Lower leg skin (tissue), 4 donors: ENCODE measurements around the gene C2orf92. TPM values are rescaled to one million over a fixed set of nuclear protein-coding genes. Genes with fewer than 3 reads are reported as not detected.

Source experiments
- DNase-seq, 2 donors: peaks; one replicate each; pipeline ENCODE4 v3.0.0-alpha.2; 2019; ENCODE audit warnings: low spot score in 2 of 2
- H3K4me3 ChIP-seq: fragments of 200-600 bp; sonication (generic); 2 replicates; pipeline ENCODE4 v1.5.1; 2017; ENCODE audit warnings: mild to moderate bottlenecking, low read depth; ENCODE audit not compliant: poor library complexity, severe bottlenecking
- CTCF ChIP-seq, 3 donors: fragments of 450-650 bp; IDR thresholded peaks; one replicate each; pipeline ENCODE4 v1.5.1; 2016; ENCODE audit warnings: antibody characterized with exemption in 3 of 3, mild to moderate bottlenecking in 3 of 3, moderate library complexity in 2 of 3
- POLR2A ChIP-seq, 2 donors: fragments of 450-650 bp; IDR thresholded peaks; one replicate each; pipeline ENCODE4 v1.6.1; 2016 to 2017; ENCODE audit warnings: antibody characterized with exemption in 2 of 2, mild to moderate bottlenecking in 1 of 2, moderate library complexity in 1 of 2
- WGBS, 2 donors: methylation state at CpG; one replicate each; pipeline ENCODE4 v1.1.5; 2018; 5-methylcytosine and 5-hydroxymethylcytosine counted together
- intact Hi-C: fragments of 100-400 bp; cut with DNase I; formaldehyde crosslinking; loops from one replicate; pipeline ENCODE4 v1.15.0; 2023; ENCODE audit warnings: low total_unique reads
- total RNA-seq, 4 donors: library from RNA; depleted of rRNA; stranded (reverse); fragments of >200 nt; gene quantifications; one replicate each; pipeline ENCODE4 v1.1.0, GENCODE V29; 2016

The C2orf92 gene
- total RNA-seq, 4 donors from 2014 or later: 5.0 to 20.2 (median 13.4) TPM

GRCh38 chr2:97658691-97659157, 10.8 kb upstream of the C2orf92 start:
- 83 to 84% methylated on average over 12 to 13 of the region's 13 CpGs for WGBS, 2 donors
- no peak overlapping the region for H3K4me3 ChIP-seq
- no peak for DNase-seq
- TF ChIP-seq POLR2A (IDR thresholded peaks at IDR 0.05): no peak
- TF ChIP-seq CTCF (IDR thresholded peaks at IDR 0.05): no peak
- intact Hi-C loops: no loop called here

GRCh38 chr2:97659256-97660043, 10.1 kb upstream of the C2orf92 start:
- H3K4me3 ChIP-seq: no peak overlapping the region
- TF ChIP-seq CTCF (IDR thresholded peaks at IDR 0.05) (no peak), POLR2A (IDR thresholded peaks at IDR 0.05) (no peak)
- intact Hi-C loops: no loop called here
- 92 to 93% methylated on average over 26 to 28 of the region's 29 CpGs for WGBS, 2 donors
- DNase-seq: no peak

- intact Hi-C loops: no loop called here
- DNase-seq: no peak
- no peak overlapping the region for H3K4me3 ChIP-seq
- whole genome bisulfite sequencing, 2 donors: 93 to 95% methylated on average over 20 of the region's 20 CpGs
- TF ChIP-seq CTCF (IDR thresholded peaks at IDR 0.05) (no peak), POLR2A (IDR thresholded peaks at IDR 0.05) (no peak)
Observed at GRCh38 chr2:97660044-97660774, 9.3 kb upstream of the C2orf92 start.

GRCh38 chr2:97660775-97661389, 8.6 kb upstream of the C2orf92 start:
- 72 to 84% methylated on average over 13 to 18 of the region's 18 CpGs for WGBS, 2 donors
- DNase-seq: no peak
- no peak for TF ChIP-seq CTCF (IDR thresholded peaks at IDR 0.05)
- TF ChIP-seq POLR2A (IDR thresholded peaks at IDR 0.05): no peak
- intact Hi-C loops: no loop called here
- H3K4me3 ChIP-seq: no peak overlapping the region

GRCh38 chr2:97661927-97662326, 7.6 kb upstream of the C2orf92 start:
- TF ChIP-seq CTCF (IDR thresholded peaks at IDR 0.05) (no peak), POLR2A (IDR thresholded peaks at IDR 0.05) (no peak)
- no peak for DNase-seq
- no peak overlapping the region for H3K4me3 ChIP-seq
- 84 to 86% methylated on average over 6 of the region's 6 CpGs for WGBS, 2 donors
- intact Hi-C loops: no loop called here
